PC-9 (cell line): ENCODE results near the gene TGIF1. TPM values are rescaled to one million over a fixed set of nuclear protein-coding genes. Genes with fewer than 3 reads are reported as not detected.

Source experiments
- BruUV-seq: library from RNA; stranded (reverse); fragments of 400-500 nt; replicated peaks from 2 replicates; lab custom pipeline; 2021; lab: Mats Ljungman, UMichigan
- CTCF ChIA-PET: fragments of 300-600 bp; sonication (Branson Sonifier 250); formaldehyde crosslinking; loops from one replicate; lab custom pipeline; 2022; ENCODE audit warnings: antibody characterized with exemption; lab: Charles Lee
- POLR2A ChIA-PET: fragments of 300-600 bp; sonication (Branson Sonifier 250); formaldehyde crosslinking; loops from one replicate; lab custom pipeline; 2022; ENCODE audit warnings: antibody characterized with exemption; ENCODE audit not compliant: unreplicated experiment; lab: Charles Lee
- DNase-seq, 2 experiments: peaks; one replicate each; pipeline versions ENCODE4 v3.0.0 to v3.0.0-alpha.2; 2015 to 2022; ENCODE audit warnings: mixed read lengths in 1 of 2
- H2AFZ ChIP-seq: fragments of 200-600 bp; sonication (generic); 2 replicates; pipeline ENCODE4 v1.8.1; 2017; ENCODE audit warnings: antibody characterized with exemption
- H3F3A ChIP-seq: fragments of 200-600 bp; sonication (generic); 2 replicates; pipeline ENCODE4 v1.8.1; 2017; ENCODE audit warnings: antibody characterized with exemption, mild to moderate bottlenecking, low read depth; ENCODE audit not compliant: insufficient read depth
- H3K27ac ChIP-seq: fragments of 200-600 bp; sonication (generic); 2 replicates; pipeline ENCODE4 v1.6.1; 2016; ENCODE audit warnings: mixed run types
- H3K27me3 ChIP-seq: fragments of 200-600 bp; sonication (generic); 2 replicates; pipeline ENCODE4 v1.6.1; 2016; ENCODE audit warnings: low read depth, mixed run types; ENCODE audit not compliant: insufficient read depth
- H3K36me3 ChIP-seq: fragments of 200-600 bp; sonication (generic); 2 replicates; pipeline ENCODE4 v1.6.1; 2016; ENCODE audit warnings: low read depth, mixed run types
- H3K4me1 ChIP-seq: fragments of 200-600 bp; sonication (generic); replicated peaks from 2 replicates; pipeline ENCODE4 v1.6.1; 2016; ENCODE audit warnings: mixed run types; ENCODE audit not compliant: insufficient read depth
- H3K4me2 ChIP-seq: fragments of 200-600 bp; sonication (generic); 2 replicates; pipeline ENCODE4 v1.6.1; 2017; ENCODE audit warnings: mixed run types
- H3K4me3 ChIP-seq: fragments of 200-600 bp; sonication (generic); 2 replicates; pipeline ENCODE4 v1.6.1; 2016; ENCODE audit warnings: mixed run types
- H3K79me2 ChIP-seq: fragments of 200-600 bp; sonication (generic); 2 replicates; pipeline ENCODE4 v1.6.1; 2017; ENCODE audit warnings: low read depth, mixed run types
- H3K9me2 ChIP-seq: fragments of 200-600 bp; sonication (generic); 2 replicates; pipeline ENCODE4 v1.8.1; 2017; ENCODE audit warnings: mild to moderate bottlenecking; ENCODE audit not compliant: insufficient read depth
- H3K9me3 ChIP-seq: fragments of 200-600 bp; sonication (generic); 2 replicates; pipeline ENCODE4 v1.8.1; 2016; ENCODE audit warnings: low read depth; ENCODE audit not compliant: insufficient read depth
- H4K20me1 ChIP-seq: fragments of 200-600 bp; sonication (generic); 2 replicates; pipeline ENCODE4 v1.8.1; 2017; ENCODE audit not compliant: insufficient read depth
- CTCF ChIP-seq: fragments of 200-600 bp; sonication (generic); conservative IDR thresholded peaks from 2 replicates; pipeline ENCODE4 v1.6.1; 2017; ENCODE audit warnings: mixed run types, antibody characterized with exemption, mild to moderate bottlenecking, moderate library complexity
- EZH2 ChIP-seq: fragments of 200-600 bp; sonication (generic); IDR thresholded peaks from 2 replicates; pipeline ENCODE4 v1.8.0; 2017; ENCODE audit warnings: antibody characterized with exemption, low read depth
- intact Hi-C: fragments of 100-400 bp; cut with micrococcal nuclease; formaldehyde crosslinking; loops from one replicate; pipeline ENCODE4 v1.10.0; 2022; ENCODE audit not compliant: unreplicated experiment
- total RNA-seq: library from RNA; stranded (reverse); gene quantifications from 2 replicates; pipeline ENCODE4 v1.2.3, GENCODE V29; 2021

Gene TGIF1
- total RNA-seq, 1 experiment from 2014 or later, result 203 TPM

- Histone ChIP-seq H3K4me3 (no peak overlapping the region), H2AFZ (no peak overlapping the region), H3K27ac (no peak overlapping the region), H3K36me3 (no peaks in the 10 kb centered on the region), H3K4me1 (no peaks in the 10 kb centered on the region), H3F3A (no peaks in the 10 kb centered on the region), H3K9me2 (no peaks in the 10 kb centered on the region), H3K27me3 (no peaks in the 10 kb centered on the region), H3K79me2 (no peaks in the 10 kb centered on the region), H4K20me1 (no peaks in the 10 kb centered on the region), H3K9me3 (no peaks in the 10 kb centered on the region), H3K4me2 (no peak overlapping the region)
- ChIA-PET POLR2A (interaction anchor here (0.5 kb wide), 1 partner anchor 90 kb away, joined by 7 read pairs; no protein-coding TSS in a partner anchor), CTCF (no interaction called here)
- DNase-seq, result no peak
- no TSS peak for BruUV-seq
- intact Hi-C loops, result no loop called here
- TF ChIP-seq EZH2 (no peak), CTCF (no peak)
These were observed 22.9 kb downstream of the TGIF1 start for GRCh38 chr18:3472681-3473544.

GRCh38 chr18:3478262-3478978 is 28.4 kb downstream of the TGIF1 start:
- H3F3A ChIP-seq, result no peaks in the 10 kb centered on the region
- POLR2A ChIA-PET, result no interaction called here
- H3K27me3 ChIP-seq, result no peaks in the 10 kb centered on the region
- no peak overlapping the region for H3K27ac ChIP-seq
- no peaks in the 10 kb centered on the region for H4K20me1 ChIP-seq
- CTCF ChIA-PET, result no interaction called here
- H3K9me2 ChIP-seq, result no peaks in the 10 kb centered on the region
- H3K4me3 ChIP-seq, result no peak overlapping the region
- H3K36me3 ChIP-seq, result no peaks in the 10 kb centered on the region
- no peaks in the 10 kb centered on the region for H3K79me2 ChIP-seq
- H3K9me3 ChIP-seq, result no peaks in the 10 kb centered on the region
- H2AFZ ChIP-seq, result no peak overlapping the region
- DNase-seq, result no peak
- TF ChIP-seq EZH2 (no peak), CTCF (no peak)
- no peak overlapping the region for H3K4me2 ChIP-seq
- no TSS peak for BruUV-seq
- intact Hi-C loops, result no loop called here
- no peaks in the 10 kb centered on the region for H3K4me1 ChIP-seq

- H3K4me3 ChIP-seq, result no peak overlapping the region
- no peaks in the 10 kb centered on the region for H3K79me2 ChIP-seq
- H4K20me1 ChIP-seq, result no peaks in the 10 kb centered on the region
- no peaks in the 10 kb centered on the region for H3K9me2 ChIP-seq
- ChIA-PET POLR2A (no interaction called here), CTCF (interaction anchor here (0.5 kb wide), 1 partner anchor 204 kb away, joined by 5 read pairs; no protein-coding TSS in a partner anchor)
- no peaks in the 10 kb centered on the region for H3K4me1 ChIP-seq
- no peaks in the 10 kb centered on the region for H3K9me3 ChIP-seq
- no peaks in the 10 kb centered on the region for H3K27me3 ChIP-seq
- no TSS peak for BruUV-seq
- intact Hi-C loops, result no loop called here
- no peak overlapping the region for H2AFZ ChIP-seq
- DNase-seq, result no peak
- TF ChIP-seq CTCF, result no peak
- TF ChIP-seq EZH2, result no peak
- H3K36me3 ChIP-seq, result no peaks in the 10 kb centered on the region
- no peak overlapping the region for H3K4me2 ChIP-seq
- no peak overlapping the region for H3K27ac ChIP-seq
- H3F3A ChIP-seq, result no peaks in the 10 kb centered on the region
These were observed 30.1 kb downstream of the TGIF1 start for GRCh38 chr18:3479978-3480509.
